Neural cell (in vitro differentiated cells): Measurements from ENCODE around the gene NADK.
"Not testable (repeated sequence)": the region's sequence is repeated elsewhere in the genome, so short reads cannot be mapped to it uniquely, and the experiment has no call there.

Experiments used
- EZH2 ChIP-seq: fragments of 200-600, 300-800 bp; shearing (Covaris generic), sonication (generic); IDR thresholded peaks from 2 replicates; pipeline ENCODE4 v1.6.1; 2014; ENCODE audit warnings: antibody characterized with exemption, low read length, borderline replicate concordance, mild to moderate bottlenecking; ENCODE audit not compliant: insufficient read depth, poor library complexity, severe bottlenecking
- POLR2AphosphoS5 ChIP-seq: IDR thresholded peaks from 2 replicates; pipeline ENCODE4 v1.6.1; 2012
- TAF1 ChIP-seq: IDR thresholded peaks from 2 replicates; pipeline ENCODE4 v1.6.1; 2012; ENCODE audit warnings: low read depth

DNA sequence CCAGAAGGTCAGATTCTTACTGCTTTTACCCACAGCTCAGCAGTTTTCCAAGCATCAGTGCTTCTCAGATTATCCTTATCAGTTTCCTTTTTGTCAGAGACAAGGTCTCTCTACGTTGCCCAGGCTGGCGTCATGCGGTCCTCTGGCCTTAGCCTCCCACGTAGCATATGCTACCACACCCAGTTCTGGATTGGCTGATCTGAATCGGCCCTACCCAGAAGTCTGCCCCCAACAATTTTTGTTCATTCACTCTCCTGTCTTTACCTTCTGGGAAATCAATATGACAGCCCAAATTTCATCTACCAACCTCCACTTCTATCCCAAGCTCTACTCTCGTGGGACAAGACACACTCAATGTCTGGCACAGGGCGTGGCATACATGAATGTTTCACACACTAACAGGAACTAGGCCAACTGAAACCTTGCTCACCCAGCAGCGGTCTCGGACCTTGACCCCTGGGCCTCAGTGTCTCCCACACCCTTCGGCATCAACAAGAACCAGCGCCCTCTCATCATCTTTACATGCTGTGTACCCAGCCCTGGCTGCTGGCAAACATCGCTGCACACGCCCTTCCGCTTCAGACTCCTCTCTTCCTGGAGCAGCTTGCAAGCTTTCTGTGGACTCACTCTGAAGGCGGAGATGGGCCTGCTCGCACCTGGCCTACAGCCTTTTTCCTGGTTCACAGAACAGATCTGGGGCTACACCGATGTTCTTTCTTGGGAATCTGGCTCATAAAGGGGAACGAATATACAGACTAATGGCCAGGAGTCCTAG is 63.0 kb downstream of the NADK start:
- not testable (repeated sequence) for TF ChIP-seq EZH2, POLR2AphosphoS5, TAF1
